Liver (tissue), 3 donors: ENCODE results near the gene COL24A1.

ENCODE experiments used
- RXRA ChIP-seq, 2 donors: IDR thresholded peaks; 2 replicates each; pipeline ENCODE4 v1.6.1; 2017 to 2018; ENCODE audit warnings: antibody characterized with exemption in 2 of 2, mild to moderate bottlenecking in 1 of 2
- SP1 ChIP-seq: IDR thresholded peaks from 2 replicates; pipeline ENCODE4 v1.6.1; 2018; ENCODE audit warnings: antibody characterized with exemption, mild to moderate bottlenecking
- TF ChIP-seq, protein P1 (sequence below): fragments of 150-350 bp; IDR thresholded peaks from 2 replicates; pipeline ENCODE4 v1.5.1; 2017; ENCODE audit warnings: improper control_type of control experiment, low read depth, low read length; ENCODE audit not compliant: missing input control
- TF ChIP-seq, protein P2 (sequence below): IDR thresholded peaks from 2 replicates; pipeline ENCODE4 v1.6.1; 2016; ENCODE audit warnings: antibody characterized with exemption
- donor health status: healthy.
- donor health status: healthy.

DNA sequence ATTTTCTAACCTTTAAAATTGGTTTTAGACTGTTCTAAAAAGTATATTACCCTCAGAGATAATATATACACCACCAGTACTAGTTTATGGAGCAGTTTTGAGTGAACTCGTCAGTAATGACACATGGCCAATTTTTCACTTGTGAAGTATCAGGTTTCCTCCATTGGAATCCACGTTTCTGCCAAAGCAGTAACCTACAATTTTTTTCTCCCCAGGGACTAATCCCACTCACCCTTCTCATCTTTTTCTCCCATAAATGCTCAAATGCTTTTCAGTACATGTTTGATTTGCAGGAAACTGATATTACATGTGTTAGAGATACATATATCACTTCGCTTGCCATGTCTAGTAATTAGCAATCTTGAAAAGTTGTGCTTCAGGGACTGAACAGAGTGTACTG is 94.1 kb downstream of the COL24A1 start:
- no peak for TF ChIP-seq SP1
- TF ChIP-seq, protein P1, sequence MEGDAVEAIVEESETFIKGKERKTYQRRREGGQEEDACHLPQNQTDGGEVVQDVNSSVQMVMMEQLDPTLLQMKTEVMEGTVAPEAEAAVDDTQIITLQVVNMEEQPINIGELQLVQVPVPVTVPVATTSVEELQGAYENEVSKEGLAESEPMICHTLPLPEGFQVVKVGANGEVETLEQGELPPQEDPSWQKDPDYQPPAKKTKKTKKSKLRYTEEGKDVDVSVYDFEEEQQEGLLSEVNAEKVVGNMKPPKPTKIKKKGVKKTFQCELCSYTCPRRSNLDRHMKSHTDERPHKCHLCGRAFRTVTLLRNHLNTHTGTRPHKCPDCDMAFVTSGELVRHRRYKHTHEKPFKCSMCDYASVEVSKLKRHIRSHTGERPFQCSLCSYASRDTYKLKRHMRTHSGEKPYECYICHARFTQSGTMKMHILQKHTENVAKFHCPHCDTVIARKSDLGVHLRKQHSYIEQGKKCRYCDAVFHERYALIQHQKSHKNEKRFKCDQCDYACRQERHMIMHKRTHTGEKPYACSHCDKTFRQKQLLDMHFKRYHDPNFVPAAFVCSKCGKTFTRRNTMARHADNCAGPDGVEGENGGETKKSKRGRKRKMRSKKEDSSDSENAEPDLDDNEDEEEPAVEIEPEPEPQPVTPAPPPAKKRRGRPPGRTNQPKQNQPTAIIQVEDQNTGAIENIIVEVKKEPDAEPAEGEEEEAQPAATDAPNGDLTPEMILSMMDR, result no peak
- TF ChIP-seq RXRA (IDR thresholded peaks at IDR 0.05), result no peak
- TF ChIP-seq, protein P2, sequence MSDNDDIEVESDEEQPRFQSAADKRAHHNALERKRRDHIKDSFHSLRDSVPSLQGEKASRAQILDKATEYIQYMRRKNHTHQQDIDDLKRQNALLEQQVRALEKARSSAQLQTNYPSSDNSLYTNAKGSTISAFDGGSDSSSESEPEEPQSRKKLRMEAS, result no peak
